HEK293 (cell line): ENCODE data around the gene CARM1.

ENCODE experiments used
- GLIS1 ChIP-seq: fragments of 450-650 bp; formaldehyde crosslinking; IDR thresholded peaks from 2 replicates; pipeline ENCODE4 v1.5.1; 2016; ENCODE audit warnings: missing biosample characterization, missing genetic modification characterization
- INSM2 ChIP-seq: fragments of 450-650 bp; formaldehyde crosslinking; IDR thresholded peaks from 2 replicates; pipeline ENCODE4 v1.5.1; 2016; ENCODE audit warnings: missing biosample characterization, missing genetic modification characterization
- SALL2 ChIP-seq: fragments of 450-650 bp; formaldehyde crosslinking; IDR thresholded peaks from 2 replicates; pipeline ENCODE4 v1.5.0; 2017; ENCODE audit warnings: missing biosample characterization, mild to moderate bottlenecking, missing genetic modification characterization, borderline replicate concordance
- SETDB1 ChIP-seq: IDR thresholded peaks from one replicate; pipeline ENCODE4 v1.6.1; 2017; ENCODE audit warnings: mild to moderate bottlenecking, low read length, moderate library complexity, mixed read lengths; ENCODE audit not compliant: insufficient read length
- SP2 ChIP-seq: fragments of 450-650 bp; formaldehyde crosslinking; IDR thresholded peaks from 2 replicates; pipeline ENCODE4 v1.5.1; 2016; ENCODE audit warnings: missing biosample characterization, missing genetic modification characterization
- ZFP37 ChIP-seq: fragments of 450-650 bp; formaldehyde crosslinking; IDR thresholded peaks from 2 replicates; pipeline ENCODE4 v1.5.1; 2016; ENCODE audit warnings: missing biosample characterization, missing genetic modification characterization
- ZNF132 ChIP-seq: fragments of 450-650 bp; formaldehyde crosslinking; IDR thresholded peaks from 2 replicates; pipeline ENCODE4 v1.5.1; 2017; ENCODE audit warnings: missing biosample characterization, missing genetic modification characterization, borderline replicate concordance
- ZNF157 ChIP-seq: fragments of 450-650 bp; formaldehyde crosslinking; IDR thresholded peaks from 2 replicates; pipeline ENCODE4 v1.5.1; 2016; ENCODE audit warnings: missing biosample characterization, missing genetic modification characterization
- ZNF341 ChIP-seq: fragments of 450-650 bp; formaldehyde crosslinking; IDR thresholded peaks from 2 replicates; pipeline ENCODE4; 2016; ENCODE audit warnings: low read depth, missing biosample characterization, missing genetic modification characterization
- ZNF398 ChIP-seq: fragments of 450-650 bp; formaldehyde crosslinking; IDR thresholded peaks from 2 replicates; pipeline ENCODE4 v1.5.1; 2017; ENCODE audit warnings: missing biosample characterization, missing genetic modification characterization
- ZNF416 ChIP-seq: fragments of 450-650 bp; formaldehyde crosslinking; IDR thresholded peaks from 2 replicates; pipeline ENCODE4 v1.5.1; 2016; ENCODE audit warnings: missing biosample characterization, missing genetic modification characterization
- ZNF488 ChIP-seq: fragments of 450-650 bp; formaldehyde crosslinking; IDR thresholded peaks from 2 replicates; pipeline ENCODE4 v1.5.1; 2016; ENCODE audit warnings: missing biosample characterization, missing genetic modification characterization
- ZNF555 ChIP-seq: fragments of 450-650 bp; formaldehyde crosslinking; conservative IDR thresholded peaks from 2 replicates; pipeline ENCODE4 v1.5.1; 2017; ENCODE audit warnings: missing biosample characterization, mild to moderate bottlenecking, missing genetic modification characterization, inconsistent platforms
- ZNF621 ChIP-seq: fragments of 450-650 bp; formaldehyde crosslinking; IDR thresholded peaks from 2 replicates; pipeline ENCODE4 v1.5.1; 2017; ENCODE audit warnings: missing biosample characterization, missing genetic modification characterization
- ZNF645 ChIP-seq: fragments of 450-650 bp; formaldehyde crosslinking; IDR thresholded peaks from 2 replicates; pipeline ENCODE4; 2016; ENCODE audit warnings: missing biosample characterization, missing genetic modification characterization
- ZNF777 ChIP-seq: fragments of 450-650 bp; formaldehyde crosslinking; IDR thresholded peaks from 2 replicates; pipeline ENCODE4 v1.5.1; 2017; ENCODE audit warnings: missing biosample characterization, missing genetic modification characterization, borderline replicate concordance
- ZNF785 ChIP-seq: fragments of 450-650 bp; formaldehyde crosslinking; IDR thresholded peaks from 2 replicates; pipeline ENCODE4 v1.5.1; 2016; ENCODE audit warnings: missing biosample characterization, missing genetic modification characterization
- TF ChIP-seq, protein P1 (sequence below): fragments of 450-650 bp; formaldehyde crosslinking; IDR thresholded peaks from 2 replicates; pipeline ENCODE4 v1.5.1; 2016; ENCODE audit warnings: missing biosample characterization, missing genetic modification characterization
- TF ChIP-seq, protein P2 (sequence below): fragments of 450-650 bp; formaldehyde crosslinking; IDR thresholded peaks from 2 replicates; pipeline ENCODE4 v1.5.1; 2016; ENCODE audit warnings: missing biosample characterization, missing genetic modification characterization
- TF ChIP-seq, protein P3 (sequence below): fragments of 450-650 bp; formaldehyde crosslinking; IDR thresholded peaks from 2 replicates; pipeline ENCODE4 v1.5.1; 2016; ENCODE audit warnings: missing biosample characterization, missing genetic modification characterization
- TF ChIP-seq, protein P4 (sequence below): fragments of 450-650 bp; formaldehyde crosslinking; IDR thresholded peaks from 2 replicates; pipeline ENCODE4 v1.5.1; 2016; ENCODE audit warnings: missing biosample characterization, missing genetic modification characterization, borderline replicate concordance

Gene CARM1

GRCh38 chr19:10928563-10929401, 57.4 kb downstream of the CARM1 start, which contains the start of the genes TIMM29 and YIPF2 (continued):
- TF ChIP-seq ZNF398 (tag by site-specific recombination) = no peak
- no peak for TF ChIP-seq SALL2 (tag by site-specific recombination)
- TF ChIP-seq ZNF645 (tag by site-specific recombination) = no peak
- TF ChIP-seq, protein P1, sequence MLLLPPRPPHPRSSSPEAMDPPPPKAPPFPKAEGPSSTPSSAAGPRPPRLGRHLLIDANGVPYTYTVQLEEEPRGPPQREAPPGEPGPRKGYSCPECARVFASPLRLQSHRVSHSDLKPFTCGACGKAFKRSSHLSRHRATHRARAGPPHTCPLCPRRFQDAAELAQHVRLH = peak; percentile 87
- TF ChIP-seq SETDB1 = no peak
- TF ChIP-seq INSM2 (tag by site-specific recombination) = peak; percentile 71
- TF ChIP-seq, protein P2, sequence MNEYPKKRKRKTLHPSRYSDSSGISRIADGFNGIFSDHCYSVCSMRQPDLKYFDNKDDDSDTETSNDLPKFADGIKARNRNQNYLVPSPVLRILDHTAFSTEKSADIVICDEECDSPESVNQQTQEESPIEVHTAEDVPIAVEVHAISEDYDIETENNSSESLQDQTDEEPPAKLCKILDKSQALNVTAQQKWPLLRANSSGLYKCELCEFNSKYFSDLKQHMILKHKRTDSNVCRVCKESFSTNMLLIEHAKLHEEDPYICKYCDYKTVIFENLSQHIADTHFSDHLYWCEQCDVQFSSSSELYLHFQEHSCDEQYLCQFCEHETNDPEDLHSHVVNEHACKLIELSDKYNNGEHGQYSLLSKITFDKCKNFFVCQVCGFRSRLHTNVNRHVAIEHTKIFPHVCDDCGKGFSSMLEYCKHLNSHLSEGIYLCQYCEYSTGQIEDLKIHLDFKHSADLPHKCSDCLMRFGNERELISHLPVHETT (tag by site-specific recombination) = peak; percentile 80; the same call in 1 of the 2 replicates
- peak; percentile 44; the same call in 1 of the 2 replicates for TF ChIP-seq GLIS1 (tag by site-specific recombination)
- TF ChIP-seq ZNF341 (tag by site-specific recombination) = no peak
- no peak for TF ChIP-seq ZNF416 (tag by site-specific recombination)
- TF ChIP-seq, protein P3, sequence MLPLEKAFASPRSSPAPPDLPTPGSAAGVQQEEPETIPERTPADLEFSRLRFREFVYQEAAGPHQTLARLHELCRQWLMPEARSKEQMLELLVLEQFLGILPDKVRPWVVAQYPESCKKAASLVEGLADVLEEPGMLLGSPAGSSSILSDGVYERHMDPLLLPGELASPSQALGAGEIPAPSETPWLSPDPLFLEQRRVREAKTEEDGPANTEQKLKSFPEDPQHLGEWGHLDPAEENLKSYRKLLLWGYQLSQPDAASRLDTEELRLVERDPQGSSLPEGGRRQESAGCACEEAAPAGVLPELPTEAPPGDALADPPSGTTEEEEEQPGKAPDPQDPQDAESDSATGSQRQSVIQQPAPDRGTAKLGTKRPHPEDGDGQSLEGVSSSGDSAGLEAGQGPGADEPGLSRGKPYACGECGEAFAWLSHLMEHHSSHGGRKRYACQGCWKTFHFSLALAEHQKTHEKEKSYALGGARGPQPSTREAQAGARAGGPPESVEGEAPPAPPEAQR = no peak
- TF ChIP-seq ZNF132 (tag by site-specific recombination) = no peak
- no peak for TF ChIP-seq ZNF157 (tag by site-specific recombination)
- TF ChIP-seq ZNF621 = no peak
- peak; percentile 29; the same call in 1 of the 2 replicates for TF ChIP-seq ZNF777
- peak; percentile 60; the same call in 1 of the 2 replicates for TF ChIP-seq ZNF785 (tag by site-specific recombination)
- TF ChIP-seq ZFP37 (tag by site-specific recombination) = 0 out of 2 replicates have a peak, but pooled peaks have one; percentile 25
- TF ChIP-seq ZNF488 (tag by site-specific recombination) = no peak
- no peak for TF ChIP-seq ZNF555 (tag by site-specific recombination)
- TF ChIP-seq, protein P4, sequence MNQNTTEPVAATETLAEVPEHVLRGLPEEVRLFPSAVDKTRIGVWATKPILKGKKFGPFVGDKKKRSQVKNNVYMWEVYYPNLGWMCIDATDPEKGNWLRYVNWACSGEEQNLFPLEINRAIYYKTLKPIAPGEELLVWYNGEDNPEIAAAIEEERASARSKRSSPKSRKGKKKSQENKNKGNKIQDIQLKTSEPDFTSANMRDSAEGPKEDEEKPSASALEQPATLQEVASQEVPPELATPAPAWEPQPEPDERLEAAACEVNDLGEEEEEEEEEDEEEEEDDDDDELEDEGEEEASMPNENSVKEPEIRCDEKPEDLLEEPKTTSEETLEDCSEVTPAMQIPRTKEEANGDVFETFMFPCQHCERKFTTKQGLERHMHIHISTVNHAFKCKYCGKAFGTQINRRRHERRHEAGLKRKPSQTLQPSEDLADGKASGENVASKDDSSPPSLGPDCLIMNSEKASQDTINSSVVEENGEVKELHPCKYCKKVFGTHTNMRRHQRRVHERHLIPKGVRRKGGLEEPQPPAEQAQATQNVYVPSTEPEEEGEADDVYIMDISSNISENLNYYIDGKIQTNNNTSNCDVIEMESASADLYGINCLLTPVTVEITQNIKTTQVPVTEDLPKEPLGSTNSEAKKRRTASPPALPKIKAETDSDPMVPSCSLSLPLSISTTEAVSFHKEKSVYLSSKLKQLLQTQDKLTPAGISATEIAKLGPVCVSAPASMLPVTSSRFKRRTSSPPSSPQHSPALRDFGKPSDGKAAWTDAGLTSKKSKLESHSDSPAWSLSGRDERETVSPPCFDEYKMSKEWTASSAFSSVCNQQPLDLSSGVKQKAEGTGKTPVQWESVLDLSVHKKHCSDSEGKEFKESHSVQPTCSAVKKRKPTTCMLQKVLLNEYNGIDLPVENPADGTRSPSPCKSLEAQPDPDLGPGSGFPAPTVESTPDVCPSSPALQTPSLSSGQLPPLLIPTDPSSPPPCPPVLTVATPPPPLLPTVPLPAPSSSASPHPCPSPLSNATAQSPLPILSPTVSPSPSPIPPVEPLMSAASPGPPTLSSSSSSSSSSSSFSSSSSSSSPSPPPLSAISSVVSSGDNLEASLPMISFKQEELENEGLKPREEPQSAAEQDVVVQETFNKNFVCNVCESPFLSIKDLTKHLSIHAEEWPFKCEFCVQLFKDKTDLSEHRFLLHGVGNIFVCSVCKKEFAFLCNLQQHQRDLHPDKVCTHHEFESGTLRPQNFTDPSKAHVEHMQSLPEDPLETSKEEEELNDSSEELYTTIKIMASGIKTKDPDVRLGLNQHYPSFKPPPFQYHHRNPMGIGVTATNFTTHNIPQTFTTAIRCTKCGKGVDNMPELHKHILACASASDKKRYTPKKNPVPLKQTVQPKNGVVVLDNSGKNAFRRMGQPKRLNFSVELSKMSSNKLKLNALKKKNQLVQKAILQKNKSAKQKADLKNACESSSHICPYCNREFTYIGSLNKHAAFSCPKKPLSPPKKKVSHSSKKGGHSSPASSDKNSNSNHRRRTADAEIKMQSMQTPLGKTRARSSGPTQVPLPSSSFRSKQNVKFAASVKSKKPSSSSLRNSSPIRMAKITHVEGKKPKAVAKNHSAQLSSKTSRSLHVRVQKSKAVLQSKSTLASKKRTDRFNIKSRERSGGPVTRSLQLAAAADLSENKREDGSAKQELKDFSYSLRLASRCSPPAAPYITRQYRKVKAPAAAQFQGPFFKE (tag by site-specific recombination) = no peak
- TF ChIP-seq SP2 (tag by site-specific recombination) = peak; percentile 82
